H1 (cell line): Measurements from ENCODE around the gene DPM2. TPM values are rescaled to one million over a fixed set of nuclear protein-coding genes. Genes with fewer than 3 reads are reported as not detected.

Experiments
- FOSL1 ChIP-seq: IDR thresholded peaks from 2 replicates; pipeline ENCODE4 v1.6.1; 2011; ENCODE audit warnings: mild to moderate bottlenecking, low read depth, low read length, moderate library complexity; ENCODE audit not compliant: insufficient read depth
- RAD21 ChIP-seq, 2 experiments: IDR thresholded peaks in 1 of 2; conservative IDR thresholded peaks in 1 of 2; 2 replicates each; pipeline ENCODE4 v1.6.1; 2011; ENCODE audit warnings: low read depth in 2 of 2, low read length in 2 of 2, improper control_type of control experiment in 1 of 2, inconsistent platforms in 1 of 2, mild to moderate bottlenecking in 1 of 2, moderate library complexity in 1 of 2
- RFX5 ChIP-seq: IDR thresholded peaks from 2 replicates; pipeline ENCODE4 v1.6.1; 2011; ENCODE audit warnings: low read depth, low read length, improper control_type of control experiment, borderline replicate concordance
- SIX5 ChIP-seq: IDR thresholded peaks from 2 replicates; pipeline ENCODE4 v1.6.1; 2011; ENCODE audit warnings: mild to moderate bottlenecking, low read depth, low read length
- SP2 ChIP-seq: IDR thresholded peaks from 2 replicates; pipeline ENCODE4 v1.6.1; 2012; ENCODE audit warnings: mild to moderate bottlenecking, low read length, inconsistent platforms
- SP4 ChIP-seq: IDR thresholded peaks from 2 replicates; pipeline ENCODE4 v1.6.1; 2012; ENCODE audit warnings: low read length, inconsistent platforms
- TCF12 ChIP-seq: IDR thresholded peaks from 2 replicates; pipeline ENCODE4 v1.6.1; 2011; ENCODE audit warnings: low read depth, mild to moderate bottlenecking, low read length
- YY1 ChIP-seq: IDR thresholded peaks from 2 replicates; pipeline ENCODE4 v1.6.1; 2011; ENCODE audit warnings: low read depth, mild to moderate bottlenecking, low read length
- polyA plus RNA-seq, 7 experiments: library from polyadenylated mRNA; depleted of rRNA in 3 of 7; stranded (reverse) in 5 of 7; unstranded in 2 of 7; fragments of >200 nt in 5 of 7; fragments of 200-250 nt in 2 of 7; gene quantifications; 1 replicate in 5 of 7; 2 replicates in 1 of 7; 4 replicates in 1 of 7; pipeline versions ENCODE4 v1.2.1 to v1.2.3, GENCODE V29; 2011 to 2013; ENCODE audit warnings: missing spikeins in 2 of 7, mixed read lengths in 2 of 7
- total RNA-seq: library from RNA; stranded (reverse); fragmentation: NEBNext Ultra II Directional; extraction: Animal tissue kit (Norgen Biotek cat#: 25700); gene quantifications from 2 replicates; pipeline ENCODE4 v1.2.1, GENCODE V29; 2021
- TF ChIP-seq, protein P1 (sequence below): fragments of 300-600 bp; sonication (generic); IDR thresholded peaks from 2 replicates; pipeline ENCODE4 v1.7.1; 2012; ENCODE audit warnings: low read length, moderate library complexity, mild to moderate bottlenecking, inconsistent platforms; ENCODE audit not compliant: insufficient replicate concordance
- TF ChIP-seq, protein P2 (sequence below): IDR thresholded peaks from 2 replicates; pipeline ENCODE4 v1.6.1; 2012; ENCODE audit warnings: inconsistent platforms

Gene DPM2
- total and polyA plus RNA-seq, 2 of the 8 experiments (the other 6 are each of a cell fraction or from before 2014, with no cell fraction given) = 45.4 to 95.4 TPM

DNA sequence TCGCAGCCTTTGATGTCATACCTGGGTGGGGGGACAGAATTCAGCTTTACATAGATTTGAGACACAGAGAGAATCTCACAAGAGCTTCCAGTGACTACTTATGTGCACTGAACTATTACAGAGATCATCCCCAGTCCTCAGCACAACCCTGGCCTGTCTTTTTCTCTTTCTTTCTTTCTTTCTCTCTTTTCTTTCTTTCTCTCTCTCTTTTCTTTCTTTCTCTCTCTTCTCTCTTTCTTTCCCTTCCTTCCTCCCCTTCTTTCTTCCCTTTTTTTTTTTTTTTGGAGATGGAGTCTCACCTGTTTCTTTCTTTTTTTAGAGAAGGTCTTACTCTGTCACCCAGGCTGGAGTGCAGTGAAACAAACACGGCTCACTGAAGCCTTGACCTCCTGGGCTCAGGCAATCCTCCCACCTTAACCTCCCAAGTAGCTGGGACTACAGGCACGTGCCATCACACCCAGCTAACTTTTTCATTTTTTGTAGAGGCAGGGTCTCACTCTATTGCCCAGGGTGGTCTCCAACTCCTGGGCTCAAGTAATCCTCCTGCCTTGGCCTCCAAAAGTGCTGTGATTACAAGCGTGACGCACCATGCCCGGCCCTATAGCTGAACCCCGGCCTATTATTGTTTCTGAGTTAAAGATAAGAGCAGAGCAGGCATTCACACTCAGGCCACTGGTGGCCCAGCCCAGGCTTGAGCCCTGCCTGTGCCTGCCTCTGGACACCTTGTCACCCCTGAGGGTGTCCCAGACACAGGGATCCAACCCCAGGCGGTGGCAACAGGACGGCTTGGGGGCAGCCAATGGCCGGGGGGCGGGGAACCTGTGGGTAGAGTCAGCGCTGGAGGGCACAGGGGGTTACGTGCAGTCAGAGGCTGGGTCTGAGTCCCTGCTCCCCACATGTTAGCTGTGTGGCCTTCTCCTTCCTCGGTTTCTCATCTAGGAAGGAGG is 11.4 kb downstream of the DPM2 start (continued):
- TF ChIP-seq, protein P1, sequence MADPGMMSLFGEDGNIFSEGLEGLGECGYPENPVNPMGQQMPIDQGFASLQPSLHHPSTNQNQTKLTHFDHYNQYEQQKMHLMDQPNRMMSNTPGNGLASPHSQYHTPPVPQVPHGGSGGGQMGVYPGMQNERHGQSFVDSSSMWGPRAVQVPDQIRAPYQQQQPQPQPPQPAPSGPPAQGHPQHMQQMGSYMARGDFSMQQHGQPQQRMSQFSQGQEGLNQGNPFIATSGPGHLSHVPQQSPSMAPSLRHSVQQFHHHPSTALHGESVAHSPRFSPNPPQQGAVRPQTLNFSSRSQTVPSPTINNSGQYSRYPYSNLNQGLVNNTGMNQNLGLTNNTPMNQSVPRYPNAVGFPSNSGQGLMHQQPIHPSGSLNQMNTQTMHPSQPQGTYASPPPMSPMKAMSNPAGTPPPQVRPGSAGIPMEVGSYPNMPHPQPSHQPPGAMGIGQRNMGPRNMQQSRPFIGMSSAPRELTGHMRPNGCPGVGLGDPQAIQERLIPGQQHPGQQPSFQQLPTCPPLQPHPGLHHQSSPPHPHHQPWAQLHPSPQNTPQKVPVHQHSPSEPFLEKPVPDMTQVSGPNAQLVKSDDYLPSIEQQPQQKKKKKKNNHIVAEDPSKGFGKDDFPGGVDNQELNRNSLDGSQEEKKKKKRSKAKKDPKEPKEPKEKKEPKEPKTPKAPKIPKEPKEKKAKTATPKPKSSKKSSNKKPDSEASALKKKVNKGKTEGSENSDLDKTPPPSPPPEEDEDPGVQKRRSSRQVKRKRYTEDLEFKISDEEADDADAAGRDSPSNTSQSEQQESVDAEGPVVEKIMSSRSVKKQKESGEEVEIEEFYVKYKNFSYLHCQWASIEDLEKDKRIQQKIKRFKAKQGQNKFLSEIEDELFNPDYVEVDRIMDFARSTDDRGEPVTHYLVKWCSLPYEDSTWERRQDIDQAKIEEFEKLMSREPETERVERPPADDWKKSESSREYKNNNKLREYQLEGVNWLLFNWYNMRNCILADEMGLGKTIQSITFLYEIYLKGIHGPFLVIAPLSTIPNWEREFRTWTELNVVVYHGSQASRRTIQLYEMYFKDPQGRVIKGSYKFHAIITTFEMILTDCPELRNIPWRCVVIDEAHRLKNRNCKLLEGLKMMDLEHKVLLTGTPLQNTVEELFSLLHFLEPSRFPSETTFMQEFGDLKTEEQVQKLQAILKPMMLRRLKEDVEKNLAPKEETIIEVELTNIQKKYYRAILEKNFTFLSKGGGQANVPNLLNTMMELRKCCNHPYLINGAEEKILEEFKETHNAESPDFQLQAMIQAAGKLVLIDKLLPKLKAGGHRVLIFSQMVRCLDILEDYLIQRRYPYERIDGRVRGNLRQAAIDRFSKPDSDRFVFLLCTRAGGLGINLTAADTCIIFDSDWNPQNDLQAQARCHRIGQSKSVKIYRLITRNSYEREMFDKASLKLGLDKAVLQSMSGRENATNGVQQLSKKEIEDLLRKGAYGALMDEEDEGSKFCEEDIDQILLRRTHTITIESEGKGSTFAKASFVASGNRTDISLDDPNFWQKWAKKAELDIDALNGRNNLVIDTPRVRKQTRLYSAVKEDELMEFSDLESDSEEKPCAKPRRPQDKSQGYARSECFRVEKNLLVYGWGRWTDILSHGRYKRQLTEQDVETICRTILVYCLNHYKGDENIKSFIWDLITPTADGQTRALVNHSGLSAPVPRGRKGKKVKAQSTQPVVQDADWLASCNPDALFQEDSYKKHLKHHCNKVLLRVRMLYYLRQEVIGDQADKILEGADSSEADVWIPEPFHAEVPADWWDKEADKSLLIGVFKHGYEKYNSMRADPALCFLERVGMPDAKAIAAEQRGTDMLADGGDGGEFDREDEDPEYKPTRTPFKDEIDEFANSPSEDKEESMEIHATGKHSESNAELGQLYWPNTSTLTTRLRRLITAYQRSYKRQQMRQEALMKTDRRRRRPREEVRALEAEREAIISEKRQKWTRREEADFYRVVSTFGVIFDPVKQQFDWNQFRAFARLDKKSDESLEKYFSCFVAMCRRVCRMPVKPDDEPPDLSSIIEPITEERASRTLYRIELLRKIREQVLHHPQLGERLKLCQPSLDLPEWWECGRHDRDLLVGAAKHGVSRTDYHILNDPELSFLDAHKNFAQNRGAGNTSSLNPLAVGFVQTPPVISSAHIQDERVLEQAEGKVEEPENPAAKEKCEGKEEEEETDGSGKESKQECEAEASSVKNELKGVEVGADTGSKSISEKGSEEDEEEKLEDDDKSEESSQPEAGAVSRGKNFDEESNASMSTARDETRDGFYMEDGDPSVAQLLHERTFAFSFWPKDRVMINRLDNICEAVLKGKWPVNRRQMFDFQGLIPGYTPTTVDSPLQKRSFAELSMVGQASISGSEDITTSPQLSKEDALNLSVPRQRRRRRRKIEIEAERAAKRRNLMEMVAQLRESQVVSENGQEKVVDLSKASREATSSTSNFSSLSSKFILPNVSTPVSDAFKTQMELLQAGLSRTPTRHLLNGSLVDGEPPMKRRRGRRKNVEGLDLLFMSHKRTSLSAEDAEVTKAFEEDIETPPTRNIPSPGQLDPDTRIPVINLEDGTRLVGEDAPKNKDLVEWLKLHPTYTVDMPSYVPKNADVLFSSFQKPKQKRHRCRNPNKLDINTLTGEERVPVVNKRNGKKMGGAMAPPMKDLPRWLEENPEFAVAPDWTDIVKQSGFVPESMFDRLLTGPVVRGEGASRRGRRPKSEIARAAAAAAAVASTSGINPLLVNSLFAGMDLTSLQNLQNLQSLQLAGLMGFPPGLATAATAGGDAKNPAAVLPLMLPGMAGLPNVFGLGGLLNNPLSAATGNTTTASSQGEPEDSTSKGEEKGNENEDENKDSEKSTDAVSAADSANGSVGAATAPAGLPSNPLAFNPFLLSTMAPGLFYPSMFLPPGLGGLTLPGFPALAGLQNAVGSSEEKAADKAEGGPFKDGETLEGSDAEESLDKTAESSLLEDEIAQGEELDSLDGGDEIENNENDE = no peak
- TF ChIP-seq, protein P2, sequence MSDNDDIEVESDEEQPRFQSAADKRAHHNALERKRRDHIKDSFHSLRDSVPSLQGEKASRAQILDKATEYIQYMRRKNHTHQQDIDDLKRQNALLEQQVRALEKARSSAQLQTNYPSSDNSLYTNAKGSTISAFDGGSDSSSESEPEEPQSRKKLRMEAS = no peak
- TF ChIP-seq RFX5 = no peak
- TF ChIP-seq FOSL1 = no peak
- TF ChIP-seq RAD21 (IDR thresholded peaks at IDR 0.05 in 1 of 2, conservative IDR thresholded peaks at IDR 0.05 in 1 of 2; ENCODE audit: low read depth in 2 of 2, low read length in 2 of 2) = no peak
- TF ChIP-seq YY1 = no peak
- TF ChIP-seq SP4 = no peak
- no peak for TF ChIP-seq SIX5
- TF ChIP-seq TCF12 = no peak
- TF ChIP-seq SP2 = no peak
